NCI-H748 (cell line): Measurements from ENCODE around the gene LLGL2.
"Not testable (repeated sequence)": the region's sequence is repeated elsewhere in the genome, so short reads cannot be mapped to it uniquely, and the experiment has no call there.

ENCODE experiments used
- DNase-seq: peaks from one replicate; lab custom pipeline; 2025; ENCODE audit not compliant: unreplicated experiment; lab: John Stamatoyannopoulos, UW

The LLGL2 gene

DNA sequence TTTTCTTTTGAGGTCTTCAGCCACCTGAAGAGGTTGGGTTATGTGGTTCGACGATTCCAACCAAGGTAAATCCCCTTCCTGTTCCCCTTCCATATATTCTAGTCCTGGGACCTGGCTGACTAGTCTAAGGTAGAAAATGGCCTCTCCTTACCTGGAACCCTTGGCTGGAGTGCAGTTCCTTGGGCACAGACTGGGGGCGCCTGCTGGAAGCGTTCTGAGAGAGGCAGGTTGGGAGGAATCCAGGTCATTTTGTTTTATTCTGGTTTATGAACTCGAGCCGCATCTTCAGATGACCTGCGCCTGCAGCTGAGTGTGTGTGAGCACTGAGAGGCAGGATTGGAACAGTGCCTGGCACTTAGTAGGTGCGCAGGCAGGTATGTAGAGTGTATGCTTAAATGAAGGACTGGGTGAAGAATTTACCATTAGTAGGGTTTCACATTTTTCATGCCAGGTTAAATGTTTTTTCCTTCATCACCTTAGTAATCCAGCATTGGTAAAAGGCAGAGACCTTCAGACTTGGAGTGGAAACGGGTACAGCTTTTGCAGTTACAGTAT is 6.4 kb upstream of the LLGL2 start:
- DNase-seq, result no peak

DNA sequence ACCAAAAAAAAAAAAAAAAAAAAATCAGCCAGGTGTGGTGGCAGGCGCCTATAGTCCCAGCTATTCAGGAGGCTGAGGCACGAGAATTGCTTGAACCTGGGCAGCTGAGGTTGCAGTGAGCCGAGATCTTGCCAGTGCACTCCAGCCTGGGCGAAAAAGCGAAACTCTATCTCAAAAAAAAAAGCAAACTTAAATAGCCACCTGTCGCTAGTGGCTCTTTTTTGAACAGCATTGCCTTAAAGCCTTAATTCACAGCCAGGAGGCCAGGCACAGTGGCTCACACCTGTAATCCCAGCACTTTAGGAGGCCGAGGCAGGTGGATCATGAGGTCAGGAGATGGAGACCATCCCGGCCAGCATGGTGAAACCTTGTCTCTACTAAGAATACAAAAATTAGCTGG is 5.1 kb upstream of the LLGL2 start:
- DNase-seq, result not testable (repeated sequence)

DNA sequence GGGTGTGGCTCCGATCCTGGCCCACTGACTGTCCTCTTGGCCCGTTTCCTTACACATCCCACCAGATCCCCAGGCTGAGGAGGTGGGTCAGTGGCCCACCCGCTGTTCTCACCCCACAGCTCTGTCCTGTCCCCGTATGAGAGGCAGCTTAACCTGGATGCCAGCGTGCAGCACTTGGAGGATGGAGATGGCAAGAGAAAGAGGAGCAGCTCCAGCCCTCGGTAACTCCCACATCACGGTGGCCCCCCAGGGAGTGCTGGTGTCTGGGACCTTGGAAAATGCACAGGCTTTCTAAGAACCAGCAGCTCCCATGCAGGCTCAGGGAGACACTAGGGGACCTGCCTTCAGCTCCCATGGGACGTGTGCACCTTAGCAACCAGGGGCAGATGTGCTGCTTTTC is 4.2 kb upstream of the LLGL2 start:
- DNase-seq, result no peak

- DNase-seq, result no peak
Measured at GRCh38 chr17:75521951-75522727, 3.4 kb upstream of the LLGL2 start.

DNA sequence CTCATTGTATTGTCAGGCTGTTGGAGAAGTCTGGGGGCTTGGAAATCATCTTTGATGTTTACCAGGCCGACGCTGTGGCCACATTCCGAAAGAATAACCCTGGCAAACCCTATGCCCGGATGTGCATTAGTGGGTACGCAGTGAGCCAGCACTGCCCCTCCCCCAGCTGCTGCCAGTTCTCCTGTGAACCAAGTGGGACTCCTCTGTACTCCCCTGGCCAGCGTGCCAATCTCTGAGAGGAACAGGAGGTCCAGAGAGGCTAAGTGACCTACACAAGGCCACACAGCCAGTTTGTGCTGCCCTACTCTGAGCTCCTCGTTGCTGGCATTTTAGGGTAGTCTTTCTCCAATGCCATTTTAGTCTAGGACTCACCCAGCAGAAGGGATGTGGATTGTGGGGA is 1.9 kb upstream of the LLGL2 start:
- no peak for DNase-seq

DNA sequence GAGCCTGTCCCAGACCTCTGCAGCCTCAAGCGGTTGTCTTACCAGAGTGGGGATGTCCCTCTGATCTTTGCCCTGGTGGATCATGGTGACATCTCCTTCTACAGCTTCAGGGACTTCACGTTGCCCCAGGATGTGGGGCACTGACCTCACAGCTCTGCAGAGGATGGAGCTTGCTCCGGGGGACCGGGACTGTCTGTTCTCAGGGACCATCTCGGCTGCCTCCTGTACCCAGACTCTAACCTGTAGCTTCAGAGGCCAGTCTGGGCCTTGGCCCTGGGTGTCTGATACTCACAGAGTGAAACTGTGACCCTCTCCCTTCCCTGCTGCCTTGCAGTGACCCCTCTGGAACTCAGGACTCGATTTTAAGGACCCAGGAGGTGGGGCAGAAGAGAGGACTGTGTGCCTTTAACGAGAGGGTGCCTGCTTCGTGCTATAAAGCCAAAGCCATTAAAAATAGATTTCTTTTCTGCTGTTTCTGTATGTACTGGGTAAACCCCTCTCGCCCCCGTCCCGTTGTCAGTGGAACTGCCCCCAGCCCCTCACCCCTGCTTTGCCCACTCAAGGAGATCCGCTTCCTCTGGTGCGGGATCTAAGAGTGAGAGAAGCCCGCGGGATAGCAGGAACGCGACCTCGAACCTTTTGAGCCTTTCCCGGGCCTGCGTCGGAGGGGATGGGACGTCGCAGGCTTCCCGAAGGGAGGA is 1.1 kb upstream of the LLGL2 start:
- DNase-seq, result no peak

- DNase-seq, result peak; percentile 66
Measured at GRCh38 chr17:75525806-75526554, 483 bp downstream of the LLGL2 start.

- DNase-seq, result peak; percentile 40
Measured at GRCh38 chr17:75526555-75527270, 1.2 kb downstream of the LLGL2 start.

DNA sequence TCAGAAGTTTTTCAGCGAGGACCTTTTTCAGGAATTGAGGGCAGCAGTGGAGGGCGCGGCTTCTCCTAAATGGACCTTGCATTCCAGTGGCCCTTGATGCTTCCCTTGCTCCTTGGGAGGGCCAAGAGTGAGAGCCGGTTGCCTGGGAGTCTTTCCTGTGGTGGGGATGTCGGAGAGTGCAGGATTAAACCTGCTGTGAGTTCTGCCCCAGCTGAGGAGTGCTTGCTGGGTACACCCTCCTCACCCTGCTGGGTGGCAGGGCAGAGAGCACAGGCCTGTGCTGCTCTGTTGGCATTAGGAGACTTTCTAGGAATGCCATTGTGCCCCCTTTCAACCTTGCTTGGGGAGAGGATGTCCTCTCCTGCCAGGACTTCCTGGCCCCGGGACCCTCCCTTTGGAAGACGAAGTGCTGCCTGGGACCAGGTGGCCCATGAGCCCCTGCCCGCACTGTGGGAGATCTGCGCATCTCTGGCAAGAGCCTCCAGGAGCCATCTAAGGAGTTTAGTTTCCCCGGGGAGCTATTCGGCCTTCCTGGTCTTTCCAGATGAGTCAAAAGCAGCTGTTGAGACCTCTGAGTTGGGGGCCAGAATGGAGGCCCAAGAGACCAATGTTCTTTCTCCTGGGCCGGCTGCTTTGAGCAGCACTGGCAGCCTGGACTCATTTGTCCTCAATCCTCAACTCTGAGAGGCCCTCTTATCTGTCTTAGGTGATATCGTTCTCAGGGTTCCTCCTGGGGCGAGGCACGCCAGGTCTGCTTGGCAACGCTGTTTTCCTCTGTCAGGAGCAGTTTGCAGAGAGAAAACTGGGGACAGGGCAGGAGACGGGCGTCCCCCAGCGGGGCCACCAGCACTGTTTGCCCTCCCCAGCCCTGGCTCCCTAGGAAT is 5.6 kb downstream of the LLGL2 start:
- no peak for DNase-seq

DNA sequence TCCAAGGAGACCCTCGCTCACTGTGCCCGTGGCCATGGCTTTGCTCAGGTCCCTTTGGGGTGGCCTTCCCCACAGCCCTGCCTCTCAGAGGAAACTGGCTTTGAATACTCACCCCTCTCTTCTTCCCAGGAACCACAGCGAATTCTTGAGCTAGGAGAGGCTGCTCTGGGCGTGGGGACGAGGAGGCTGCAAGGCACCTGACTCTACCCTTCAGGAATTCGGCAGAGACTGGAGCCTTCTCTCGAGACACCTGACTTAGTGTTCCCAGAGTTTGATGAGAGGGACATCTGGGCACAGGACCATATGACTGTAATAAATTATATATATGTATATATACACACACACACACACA is 6.2 kb downstream of the LLGL2 start:
- no peak for DNase-seq

DNA sequence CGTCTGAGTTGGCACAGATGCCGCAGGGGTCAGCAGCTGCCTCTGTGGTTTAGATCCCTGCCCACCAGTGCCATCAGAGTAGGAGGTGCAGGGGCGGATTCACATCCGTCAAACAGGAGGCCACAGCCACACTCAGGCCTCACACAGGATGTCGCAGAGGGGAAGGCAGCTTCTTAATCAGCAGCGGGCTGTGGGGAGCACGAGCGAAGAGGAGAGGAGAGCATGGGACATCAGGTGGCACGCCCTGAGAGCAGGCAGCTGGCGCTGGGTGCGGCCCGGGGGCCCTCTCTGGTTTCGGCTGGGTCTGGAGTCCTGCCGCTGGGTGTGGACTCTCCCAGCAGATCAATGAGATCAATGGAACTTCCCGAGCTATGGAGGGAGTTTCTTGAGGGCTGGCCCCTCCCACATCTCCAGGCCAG is 9.6 kb downstream of the LLGL2 start:
- no peak for DNase-seq

DNA sequence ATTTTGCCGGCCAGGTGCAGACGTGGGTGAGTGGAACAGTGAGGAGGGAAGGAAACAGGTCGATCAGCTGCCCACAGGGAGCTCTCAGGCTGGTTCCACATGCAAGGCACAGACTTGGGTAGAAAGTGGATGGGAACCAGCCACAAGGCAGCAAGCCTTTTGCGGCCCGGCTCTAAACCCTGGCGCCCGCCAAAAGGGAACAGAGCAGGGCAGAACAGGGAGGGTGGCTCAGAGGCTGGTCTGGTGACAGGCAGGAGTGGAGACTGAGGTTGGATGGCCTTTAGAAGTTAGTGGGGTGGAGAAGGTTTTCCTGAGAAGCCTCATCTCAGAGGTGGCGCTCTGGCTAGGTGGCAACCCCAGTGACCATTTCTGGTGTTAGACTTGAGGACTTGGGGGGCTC is 10.4 kb downstream of the LLGL2 start:
- no peak for DNase-seq

GRCh38 chr17:75536366-75536765 is 10.9 kb downstream of the LLGL2 start:
- no peak for DNase-seq

- no peak for DNase-seq
Measured at GRCh38 chr17:75539967-75540729, 14.7 kb downstream of the LLGL2 start.

DNA sequence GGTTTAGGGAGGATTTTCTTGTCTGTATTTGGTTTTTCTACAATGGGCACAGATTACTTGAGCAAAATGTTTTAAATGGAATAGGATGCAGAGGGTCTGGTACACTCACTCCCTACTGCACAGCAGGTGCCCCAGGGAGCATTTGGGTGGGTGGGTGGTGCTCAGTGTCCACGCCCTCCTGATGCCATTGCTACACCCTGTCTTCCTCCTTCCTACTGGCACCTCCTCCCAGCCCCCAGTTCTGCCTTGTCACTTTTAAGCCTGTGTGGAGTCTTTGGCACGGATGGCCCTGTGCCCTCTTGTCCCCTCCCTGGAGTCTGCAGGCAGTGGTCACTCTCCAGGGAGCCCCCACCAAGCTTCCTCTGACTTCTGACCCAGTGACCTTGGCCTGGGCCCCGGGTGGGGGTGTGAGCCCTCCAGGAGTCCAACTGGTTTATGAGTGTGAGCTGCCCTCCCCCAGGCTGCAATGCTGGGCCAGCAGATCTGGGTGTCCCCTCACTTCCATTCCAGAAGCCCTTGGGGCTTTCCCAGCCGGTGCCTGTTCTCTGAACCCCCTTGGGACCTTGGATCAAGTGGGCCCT is 15.5 kb downstream of the LLGL2 start:
- no peak for DNase-seq

DNA sequence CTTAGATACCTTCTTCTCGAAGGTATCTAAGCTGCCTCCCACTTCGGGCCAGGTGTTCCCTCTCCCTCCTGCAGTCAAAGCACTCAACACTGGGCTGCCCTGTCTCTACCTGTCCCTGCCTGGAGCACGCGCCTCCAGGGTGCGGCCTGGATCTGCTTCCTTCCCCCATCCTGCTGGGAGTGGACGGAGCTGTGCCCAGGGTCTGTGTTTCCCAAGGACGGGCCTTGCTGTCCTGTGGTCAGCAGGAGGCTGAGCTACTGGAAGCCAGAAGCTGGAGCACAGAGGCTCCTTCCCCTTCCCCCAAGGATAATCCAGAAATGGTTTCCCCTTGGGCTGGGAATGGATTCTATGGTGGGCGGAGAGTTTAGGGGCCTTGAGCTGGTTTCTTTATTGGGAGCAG is 16.7 kb downstream of the LLGL2 start:
- DNase-seq, result no peak

GRCh38 chr17:75542728-75543336 is 17.3 kb downstream of the LLGL2 start:
- DNase-seq, result no peak

- DNase-seq, result no peak
Measured at GRCh38 chr17:75544250-75544649, 18.8 kb downstream of the LLGL2 start.

DNA sequence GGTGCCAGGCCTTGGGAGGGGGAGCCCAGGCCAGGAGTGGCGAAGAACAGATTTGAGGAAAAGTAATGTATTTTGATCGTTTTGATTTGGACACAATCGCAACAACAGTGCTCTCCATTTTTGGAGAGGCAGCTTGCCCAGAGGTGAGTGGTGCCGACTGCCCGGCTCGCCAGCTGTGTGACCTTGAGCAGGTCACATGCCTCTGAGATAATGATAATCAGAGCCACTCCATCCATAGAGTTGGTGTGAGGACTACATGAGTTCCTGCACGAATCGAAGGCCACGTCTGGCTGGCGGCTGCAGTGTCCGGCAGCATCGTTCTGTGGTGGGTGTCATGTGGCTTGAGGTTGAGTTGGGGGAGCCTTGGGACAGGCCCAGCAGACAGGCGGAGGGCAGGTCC is 20.7 kb downstream of the LLGL2 start:
- no peak for DNase-seq
